ENCODE measurements around the gene DOCK1. TPM values are rescaled to one million over a fixed set of nuclear protein-coding genes. Genes with fewer than 3 reads are reported as not detected.

Gene DOCK1
- total and polyA plus RNA-seq, 5 experiments from 2014 or later, result not detected

GRCh38 chr10:126917975-126918908 lies 13.0 kb downstream of the DOCK1 start:
- Mint-ChIP-seq H3K36me3 (peaks cover 0 to 3% (median 3%) of the 10 kb centered on the region in 3 donors), H3K4me1 (no peaks in the 10 kb centered on the region), H3K27ac (no peak overlapping the region), H3K4me3 (no peak overlapping the region), H3K27me3 (peaks cover 0 to 4% (median 0%) of the 10 kb centered on the region in 5 donors), H3K9me3 (peaks cover 0 to 13% (median 4%) of the 10 kb centered on the region in 9 donors)
- ATAC-seq, result no peak
- POLR2A ChIA-PET, result no interaction called here
- no peak for DNase-seq

DNA sequence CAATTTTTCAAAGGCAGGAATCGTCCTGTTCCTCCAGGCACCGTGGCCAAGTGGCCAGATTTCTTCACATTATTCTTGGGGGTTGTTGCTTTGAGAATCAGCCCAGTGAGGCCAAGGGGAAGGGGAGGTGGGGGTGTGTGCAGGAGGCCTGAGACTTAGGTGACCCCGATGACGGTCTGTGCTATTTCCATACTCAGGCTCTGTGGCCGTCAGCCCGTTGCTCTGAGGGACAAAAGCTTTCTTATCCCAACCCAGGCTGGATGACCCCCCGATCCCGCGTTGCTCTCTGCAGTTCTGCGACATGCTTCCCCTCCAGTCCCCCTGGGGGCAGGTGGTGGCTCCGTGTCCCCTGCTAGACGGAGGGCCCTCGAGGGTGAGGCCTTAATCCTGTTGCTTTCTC lies 14.2 kb downstream of the DOCK1 start:
- ATAC-seq (no peak), DNase-seq (no peak)
- POLR2A ChIA-PET, result no interaction called here
- H3K9me3 Mint-ChIP-seq, result peaks cover 0 to 13% (median 4%) of the 10 kb centered on the region in 9 donors
- H3K4me3 Mint-ChIP-seq, result no peak overlapping the region
- no peaks in the 10 kb centered on the region for H3K4me1 Mint-ChIP-seq
- peaks cover 0 to 4% (median 0%) of the 10 kb centered on the region in 5 donors for H3K27me3 Mint-ChIP-seq
- peak overlapping the region in 1 of 10 donors; percentile 34 for H3K27ac Mint-ChIP-seq
- peaks cover 0 to 3% (median 3%) of the 10 kb centered on the region in 3 donors for H3K36me3 Mint-ChIP-seq

GRCh38 chr10:126921162-126921561 lies 15.9 kb downstream of the DOCK1 start:
- ATAC-seq (no peak), DNase-seq (no peak)
- Mint-ChIP-seq H3K36me3 (peaks cover 0 to 3% (median 3%) of the 10 kb centered on the region in 3 donors), H3K27me3 (peaks cover 0 to 4% (median 0%) of the 10 kb centered on the region in 5 donors), H3K4me3 (no peak overlapping the region), H3K4me1 (no peaks in the 10 kb centered on the region), H3K27ac (no peak overlapping the region), H3K9me3 (peaks cover 0 to 13% (median 4%) of the 10 kb centered on the region in 9 donors)
- POLR2A ChIA-PET, result no interaction called here

DNA sequence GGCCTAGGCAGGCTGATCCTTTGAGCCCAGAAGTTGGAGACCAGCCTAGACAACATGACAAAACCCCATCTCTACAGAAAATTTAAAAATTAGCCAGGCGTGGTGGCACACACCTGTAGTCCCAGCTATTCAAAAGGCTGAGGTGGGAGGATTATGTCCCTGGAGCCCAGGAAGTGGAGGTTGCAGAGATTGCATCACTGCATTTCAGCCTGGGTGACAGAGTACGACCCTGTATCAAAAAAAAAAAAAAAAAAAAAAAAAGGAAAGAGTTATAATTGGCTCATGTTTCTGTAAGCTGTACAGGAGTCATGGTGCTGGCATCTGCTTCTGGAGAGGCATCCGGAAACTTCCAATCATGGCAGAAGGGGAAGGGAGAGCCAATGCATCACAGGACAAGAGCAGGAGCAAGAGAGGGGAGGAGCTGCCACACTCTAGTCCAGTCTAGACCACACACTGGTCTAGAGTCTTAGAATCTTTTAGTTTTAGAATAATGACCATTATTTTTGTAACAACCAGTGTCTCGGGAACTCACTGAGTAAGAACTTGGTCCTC lies 16.8 kb downstream of the DOCK1 start:
- H3K27ac Mint-ChIP-seq, result no peak overlapping the region
- H3K36me3 Mint-ChIP-seq, result peaks cover 0 to 3% (median 3%) of the 10 kb centered on the region in 3 donors
- ATAC-seq (no peak), DNase-seq (peak in 1 of 10 donors; percentile 8)
- no peak overlapping the region for H3K4me3 Mint-ChIP-seq
- no peaks in the 10 kb centered on the region for H3K4me1 Mint-ChIP-seq
- peaks cover 0 to 13% (median 4%) of the 10 kb centered on the region in 9 donors for H3K9me3 Mint-ChIP-seq
- POLR2A ChIA-PET, result no interaction called here
- peaks cover 0 to 4% (median 0%) of the 10 kb centered on the region in 5 donors for H3K27me3 Mint-ChIP-seq

DNA sequence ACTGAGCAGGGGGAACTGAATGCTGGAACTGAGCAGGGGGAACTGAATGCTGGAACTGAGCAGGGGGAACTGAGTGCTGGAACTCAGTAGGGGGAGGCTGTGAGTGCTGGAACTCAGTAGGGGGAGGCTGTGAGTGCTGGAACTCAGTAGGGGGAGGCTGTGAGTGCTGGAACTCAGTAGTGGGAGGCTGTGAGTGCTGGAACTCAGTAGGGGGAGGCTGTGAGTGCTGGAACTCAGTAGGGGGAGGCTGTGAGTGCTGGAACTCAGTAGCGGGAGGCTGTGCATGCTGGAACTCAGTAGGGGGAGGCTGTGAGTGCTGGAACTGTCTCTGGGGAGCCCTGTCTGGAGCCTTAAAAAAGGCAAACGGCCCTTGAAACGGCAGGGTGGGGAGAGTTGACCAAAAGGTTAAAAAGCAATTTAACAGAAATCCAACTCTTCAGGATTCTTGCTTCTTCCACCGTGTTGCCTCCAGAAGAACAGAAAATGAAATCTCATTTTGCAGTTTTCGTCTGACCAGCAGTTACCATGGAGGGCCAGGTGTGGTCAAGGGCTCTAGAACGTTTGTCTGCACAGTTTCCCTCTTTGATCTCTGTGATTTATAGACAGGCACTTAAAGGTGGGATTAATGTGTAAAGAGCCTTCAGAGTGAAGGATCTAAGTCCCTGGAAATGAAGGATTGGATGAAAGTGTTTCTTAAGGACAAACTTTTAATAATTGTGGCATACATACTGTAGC lies 19.1 kb downstream of the DOCK1 start:
- Mint-ChIP-seq H3K4me3 (no peak overlapping the region), H3K27ac (peak overlapping the region in 1 of 10 donors; percentile 20), H3K27me3 (peaks cover 0 to 3% (median 0%) of the 10 kb centered on the region in 5 donors), H3K4me1 (peaks cover 0 to 1% (median 0%) of the 10 kb centered on the region in 4 donors), H3K36me3 (peaks cover 0 to 3% (median 3%) of the 10 kb centered on the region in 3 donors), H3K9me3 (peaks cover 0 to 13% (median 4%) of the 10 kb centered on the region in 9 donors)
- POLR2A ChIA-PET, result no interaction called here
- ATAC-seq (no peak), DNase-seq (no peak)

GRCh38 chr10:126924915-126925300 lies 19.7 kb downstream of the DOCK1 start:
- no peak for ATAC-seq
- Mint-ChIP-seq H3K27me3 (peaks cover 0 to 3% (median 0%) of the 10 kb centered on the region in 5 donors), H3K9me3 (peaks cover 0 to 13% (median 4%) of the 10 kb centered on the region in 9 donors), H3K4me3 (no peak overlapping the region), H3K36me3 (peaks cover 0 to 3% (median 3%) of the 10 kb centered on the region in 3 donors), H3K27ac (no peak overlapping the region), H3K4me1 (peaks cover 0 to 2% (median 0%) of the 10 kb centered on the region in 4 donors)
- DNase-seq, result no peak
- POLR2A ChIA-PET, result no interaction called here

DNA sequence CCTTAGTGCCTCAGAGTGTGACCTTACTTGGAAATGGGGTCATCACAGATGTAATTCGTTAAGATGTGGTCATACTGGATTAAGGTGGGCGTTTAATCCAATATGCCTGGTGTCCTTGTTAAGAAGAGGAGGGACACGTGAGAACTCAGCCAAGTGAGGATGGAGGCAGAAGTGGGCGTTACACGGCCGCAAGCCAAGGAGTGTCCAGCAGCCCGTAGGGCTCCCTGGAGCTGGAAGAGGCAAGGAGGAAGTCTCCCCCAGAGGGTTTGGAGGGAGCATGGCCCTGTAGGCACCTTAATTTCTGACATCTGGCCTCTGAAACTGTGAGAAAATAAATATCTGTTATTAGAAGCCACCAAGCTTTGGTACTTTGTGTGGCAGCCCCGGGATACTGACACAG lies 21.3 kb downstream of the DOCK1 start:
- Mint-ChIP-seq H3K36me3 (no peaks in the 10 kb centered on the region), H3K4me3 (no peak overlapping the region), H3K27me3 (peaks cover 0 to 3% (median 0%) of the 10 kb centered on the region in 5 donors), H3K9me3 (peaks cover 0 to 3% (median 0%) of the 10 kb centered on the region in 9 donors), H3K27ac (no peak overlapping the region), H3K4me1 (peaks cover 0 to 2% (median 0%) of the 10 kb centered on the region in 4 donors)
- POLR2A ChIA-PET, result no interaction called here
- DNase-seq (no peak), ATAC-seq (no peak)

GRCh38 chr10:126927799-126928198 lies 22.6 kb downstream of the DOCK1 start:
- Mint-ChIP-seq H3K9me3 (no peaks in the 10 kb centered on the region), H3K4me1 (peaks cover 0 to 2% (median 0%) of the 10 kb centered on the region in 4 donors), H3K4me3 (no peak overlapping the region), H3K27ac (peak overlapping the region in 1 of 10 donors; percentile 75), H3K36me3 (no peaks in the 10 kb centered on the region), H3K27me3 (peaks cover 0 to 3% (median 0%) of the 10 kb centered on the region in 5 donors)
- POLR2A ChIA-PET, result no interaction called here
- no peak for DNase-seq
- no peak for ATAC-seq

DNA sequence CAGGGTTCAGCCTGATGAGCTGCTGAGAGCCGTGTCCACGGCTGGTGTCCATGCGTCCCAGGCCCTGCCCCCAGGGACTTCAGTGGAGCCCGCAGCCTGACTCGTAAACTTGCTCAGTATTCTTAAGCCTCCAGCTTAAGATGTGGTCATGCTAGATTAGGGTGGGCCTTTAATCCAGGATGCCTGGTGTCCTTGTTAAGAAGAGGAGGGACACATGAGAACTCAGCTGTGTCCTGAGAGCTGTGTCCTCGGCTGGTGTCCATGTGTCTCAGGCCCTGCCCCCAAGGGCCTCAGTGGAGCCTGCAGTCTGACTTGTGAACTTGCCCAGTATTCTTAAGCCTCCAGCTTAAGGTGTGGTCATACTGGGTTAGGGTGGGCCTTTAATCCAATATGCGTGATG lies 23.0 kb downstream of the DOCK1 start:
- POLR2A ChIA-PET, result no interaction called here
- no peak overlapping the region for H3K4me3 Mint-ChIP-seq
- DNase-seq (no peak), ATAC-seq (no peak)
- no peak overlapping the region for H3K27ac Mint-ChIP-seq
- H3K36me3 Mint-ChIP-seq, result no peaks in the 10 kb centered on the region
- no peaks in the 10 kb centered on the region for H3K9me3 Mint-ChIP-seq
- peaks cover 0 to 2% (median 0%) of the 10 kb centered on the region in 4 donors for H3K4me1 Mint-ChIP-seq
- H3K27me3 Mint-ChIP-seq, result peaks cover 0 to 3% (median 0%) of the 10 kb centered on the region in 5 donors

DNA sequence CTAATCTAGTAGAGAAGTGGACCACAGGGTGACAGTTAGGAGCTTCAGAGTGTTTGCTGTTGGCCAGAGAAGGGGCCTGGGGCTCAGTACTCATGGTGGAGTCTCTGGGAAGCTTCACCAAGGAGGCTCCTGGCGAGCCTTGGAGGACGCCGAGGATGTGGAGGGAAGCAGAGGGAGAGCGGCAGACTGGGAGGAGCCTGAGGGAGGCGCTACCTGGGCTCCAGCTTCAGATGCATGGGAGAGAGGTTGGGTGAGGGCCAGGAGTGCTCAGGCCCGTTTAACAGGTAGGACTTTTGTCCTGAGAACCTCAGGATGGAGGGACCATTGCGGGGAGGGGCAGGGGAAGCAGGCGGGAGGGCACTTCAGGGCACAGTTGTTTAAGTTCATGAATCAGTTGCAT lies 24.2 kb downstream of the DOCK1 start:
- no peaks in the 10 kb centered on the region for H3K36me3 Mint-ChIP-seq
- POLR2A ChIA-PET, result no interaction called here
- H3K4me1 Mint-ChIP-seq, result peaks cover 0 to 2% (median 0%) of the 10 kb centered on the region in 4 donors
- DNase-seq, result no peak
- H3K9me3 Mint-ChIP-seq, result no peaks in the 10 kb centered on the region
- ATAC-seq, result no peak
- H3K27ac Mint-ChIP-seq, result no peak overlapping the region
- H3K4me3 Mint-ChIP-seq, result no peak overlapping the region
- peaks cover 0 to 3% (median 0%) of the 10 kb centered on the region in 5 donors for H3K27me3 Mint-ChIP-seq

DNA sequence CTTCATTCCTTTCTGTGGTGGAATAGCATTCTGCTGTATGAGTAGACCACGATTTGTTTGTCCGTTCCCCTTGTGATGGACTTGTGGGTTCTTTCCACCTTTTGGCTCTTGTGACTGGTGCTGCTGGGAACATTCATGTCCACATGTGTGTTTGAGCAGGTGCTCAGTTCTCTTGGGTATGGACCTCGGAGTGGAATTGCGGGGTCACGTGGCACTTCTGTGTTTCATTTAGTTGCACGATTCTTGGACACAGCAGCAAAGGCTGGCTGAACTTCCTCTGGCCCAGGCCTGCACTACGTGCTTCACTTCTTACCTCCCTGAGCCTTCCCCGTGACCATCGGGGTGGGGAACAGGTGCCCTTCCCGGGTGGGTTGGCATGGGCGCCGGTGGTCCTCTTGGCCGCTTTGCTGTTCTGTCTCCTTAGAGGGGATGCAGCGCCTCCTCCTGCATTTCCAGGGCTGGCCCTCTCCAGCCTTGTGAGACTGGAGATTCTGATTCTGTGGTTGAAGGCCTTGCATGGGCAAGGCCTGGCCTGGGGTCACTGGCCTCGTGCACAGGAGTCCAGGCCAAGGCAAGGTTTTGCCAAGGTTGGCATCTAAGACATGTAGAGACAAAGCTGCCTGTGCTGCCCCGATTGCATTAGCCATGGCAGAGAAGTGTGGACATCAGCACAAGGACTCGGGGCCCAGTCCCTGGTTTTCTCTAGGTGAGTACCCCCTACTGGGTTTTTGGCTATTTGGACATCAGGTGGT lies 25.1 kb downstream of the DOCK1 start:
- peaks cover 0 to 3% (median 0%) of the 10 kb centered on the region in 5 donors for H3K27me3 Mint-ChIP-seq
- POLR2A ChIA-PET, result no interaction called here
- no peak for DNase-seq
- H3K4me1 Mint-ChIP-seq, result peaks cover 0 to 2% (median 0%) of the 10 kb centered on the region in 4 donors
- no peak overlapping the region for H3K27ac Mint-ChIP-seq
- H3K36me3 Mint-ChIP-seq, result no peaks in the 10 kb centered on the region
- H3K4me3 Mint-ChIP-seq, result no peak overlapping the region
- ATAC-seq, result no peak
- no peaks in the 10 kb centered on the region for H3K9me3 Mint-ChIP-seq

GRCh38 chr10:126930883-126931503 lies 25.8 kb downstream of the DOCK1 start:
- POLR2A ChIA-PET, result no interaction called here
- Mint-ChIP-seq H3K27me3 (peaks cover 0 to 3% (median 0%) of the 10 kb centered on the region in 5 donors), H3K4me1 (peaks cover 0 to 2% (median 0%) of the 10 kb centered on the region in 4 donors), H3K36me3 (no peaks in the 10 kb centered on the region), H3K9me3 (peaks cover 0 to 2% (median 0%) of the 10 kb centered on the region in 9 donors), H3K27ac (no peak overlapping the region), H3K4me3 (no peak overlapping the region)
- no peak for DNase-seq
- no peak for ATAC-seq

All from naive thymus-derived CD8-positive, alpha-beta T cell (primary cell).